Measurements from ENCODE around the gene IL12RB1. TPM values are rescaled to one million over a fixed set of nuclear protein-coding genes. Genes with fewer than 3 reads are reported as not detected.

The IL12RB1 gene
- total RNA-seq, 2 experiments from 2014 or later: 75.2 to 78.6 TPM

DNA sequence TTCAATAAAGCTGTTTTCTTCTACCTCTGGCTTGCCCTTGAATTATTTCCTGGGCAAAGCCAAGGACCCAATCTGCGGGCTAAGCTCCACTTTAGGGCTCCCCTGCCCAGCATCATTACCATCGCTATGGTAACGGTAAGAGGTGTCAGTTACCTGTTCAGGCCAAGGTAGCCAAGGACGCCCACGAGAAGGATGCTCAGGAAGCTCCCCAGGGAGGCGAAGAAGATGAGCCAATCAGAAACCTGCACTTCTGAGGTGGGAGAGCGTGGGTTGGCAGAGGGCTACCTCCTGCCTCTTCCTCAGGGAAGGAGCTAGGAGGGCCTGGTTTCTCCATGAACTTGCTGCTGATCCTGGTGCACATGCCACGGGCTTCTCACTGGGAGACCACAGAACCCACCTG lies 24.7 kb downstream of the IL12RB1 start:
- ChIA-PET CTCF (interaction anchor here (0.9 to 8.7 kb wide), 5 partner anchors 55 to 203 kb away, joined by 3 to 115 read pairs (median 3); partner anchors contain the start of genes ARRDC2 and RPL18A), POLR2A (interaction anchor here (0.8 to 1.2 kb wide), 2 partner anchors 17 to 53 kb away, joined by 3 read pairs; no protein-coding TSS in a partner anchor)
- H3K36me3 Mint-ChIP-seq (ENCODE audit: low read depth): peaks cover 37% of the 10 kb centered on the region
- H3K27ac Mint-ChIP-seq: no peak overlapping the region
- H3K4me3 Mint-ChIP-seq: no peak overlapping the region
- peaks cover 11% of the 10 kb centered on the region for H3K4me1 Mint-ChIP-seq (ENCODE audit: low read depth)
- ATAC-seq (no peak), DNase-seq (no peak)
- H3K27me3 Mint-ChIP-seq (ENCODE audit: low read depth): no peaks in the 10 kb centered on the region
- no peaks in the 10 kb centered on the region for H3K9me3 Mint-ChIP-seq (ENCODE audit: insufficient read depth)

DNA sequence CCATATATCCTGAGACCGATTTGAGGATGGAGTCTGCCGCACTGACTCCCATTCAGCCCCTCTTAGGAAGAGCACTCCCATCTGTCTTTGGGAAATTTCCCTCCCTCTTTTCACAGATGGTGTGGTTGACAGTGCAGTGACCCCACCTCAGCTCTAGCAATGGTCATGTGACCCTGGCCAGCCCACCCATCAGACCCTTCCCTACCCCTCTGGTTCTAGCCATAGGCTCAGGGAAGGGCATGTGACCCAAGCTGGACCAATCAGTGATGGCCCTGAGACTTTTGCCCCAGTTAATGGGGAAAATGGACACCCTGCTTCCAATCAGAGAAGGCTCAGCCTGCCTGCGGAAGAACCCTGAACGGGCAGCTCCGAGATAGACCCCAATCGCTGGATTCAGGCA lies 26.3 kb downstream of the IL12RB1 start:
- ChIA-PET POLR2A (no interaction called here), CTCF (interaction anchor here (1.0 to 8.7 kb wide), 4 partner anchors 15 to 115 kb away, joined by 3 to 115 read pairs (median 26); partner anchors contain the start of gene ARRDC2)
- Mint-ChIP-seq H3K4me3 (no peak overlapping the region), H3K27ac (no peak overlapping the region), H3K27me3 (ENCODE audit: low read depth) (no peaks in the 10 kb centered on the region), H3K9me3 (ENCODE audit: insufficient read depth) (no peaks in the 10 kb centered on the region), H3K4me1 (ENCODE audit: low read depth) (peaks cover 11% of the 10 kb centered on the region), H3K36me3 (ENCODE audit: low read depth) (peaks cover 34% of the 10 kb centered on the region)
- ATAC-seq (no peak), DNase-seq (no peak)

DNA sequence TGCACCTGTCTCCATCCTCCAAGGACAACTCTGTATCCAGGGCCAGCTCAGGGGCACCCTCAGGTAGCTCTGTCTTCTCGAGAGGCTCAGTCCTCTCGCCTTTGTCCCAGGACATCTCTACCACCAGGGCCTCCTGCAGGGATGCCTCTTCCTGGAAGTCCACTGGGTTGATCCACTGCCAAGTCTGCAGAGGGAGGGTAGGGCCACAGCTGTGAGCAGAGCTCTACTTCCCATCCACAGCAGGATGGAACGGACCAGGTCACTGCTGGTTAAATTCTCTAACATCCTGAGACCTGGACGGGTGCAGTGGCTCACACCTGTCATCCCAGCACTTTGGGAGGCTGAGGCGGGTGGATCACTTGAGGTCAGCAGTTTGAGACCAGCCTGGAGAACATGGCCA lies 26.8 kb downstream of the IL12RB1 start:
- H3K27ac Mint-ChIP-seq: no peak overlapping the region
- no peaks in the 10 kb centered on the region for H3K9me3 Mint-ChIP-seq (ENCODE audit: insufficient read depth)
- no peaks in the 10 kb centered on the region for H3K27me3 Mint-ChIP-seq (ENCODE audit: low read depth)
- H3K4me1 Mint-ChIP-seq (ENCODE audit: low read depth): peaks cover 11% of the 10 kb centered on the region
- DNase-seq (no peak), ATAC-seq (no peak)
- ChIA-PET CTCF (interaction anchor here (1.0 to 8.7 kb wide), 13 partner anchors 15 to 133 kb away, joined by 3 to 115 read pairs (median 6); partner anchors contain the start of genes ARRDC2, MPV17L2 and PIK3R2), POLR2A (no interaction called here)
- H3K4me3 Mint-ChIP-seq: no peak overlapping the region
- peaks cover 30% of the 10 kb centered on the region for H3K36me3 Mint-ChIP-seq (ENCODE audit: low read depth)

DNA sequence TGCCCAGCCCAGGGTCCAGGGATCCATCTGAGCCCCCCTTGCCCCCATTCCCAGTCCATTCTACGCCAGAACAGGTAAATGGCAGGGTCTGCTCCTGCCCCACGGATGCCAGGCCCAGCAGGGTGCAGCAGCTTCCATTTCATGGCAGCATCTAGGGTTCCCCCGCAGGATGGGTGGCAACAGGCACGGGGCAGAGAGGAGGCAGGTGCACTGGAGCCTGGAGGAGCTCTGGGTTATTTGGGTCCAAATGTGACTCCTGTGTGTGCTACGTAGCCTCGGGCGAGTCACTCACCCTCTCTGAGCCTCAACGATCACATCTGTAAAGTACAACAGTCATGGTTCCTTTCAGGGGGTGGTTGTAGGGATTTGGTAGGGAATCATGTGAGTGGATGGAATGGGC lies 27.4 kb downstream of the IL12RB1 start:
- no peak for DNase-seq
- ATAC-seq: no peak
- Mint-ChIP-seq H3K27me3 (ENCODE audit: low read depth) (no peaks in the 10 kb centered on the region), H3K36me3 (ENCODE audit: low read depth) (peaks cover 25% of the 10 kb centered on the region), H3K4me3 (no peak overlapping the region), H3K9me3 (ENCODE audit: insufficient read depth) (no peaks in the 10 kb centered on the region), H3K27ac (no peak overlapping the region), H3K4me1 (ENCODE audit: low read depth) (peaks cover 11% of the 10 kb centered on the region)
- CTCF ChIA-PET: interaction anchor here (0.6 to 8.7 kb wide), 17 partner anchors 14 to 134 kb away, joined by 3 to 115 read pairs (median 4); partner anchors contain the start of genes ARRDC2, MAST3, MPV17L2 and PIK3R2
- POLR2A ChIA-PET: no interaction called here

DNA sequence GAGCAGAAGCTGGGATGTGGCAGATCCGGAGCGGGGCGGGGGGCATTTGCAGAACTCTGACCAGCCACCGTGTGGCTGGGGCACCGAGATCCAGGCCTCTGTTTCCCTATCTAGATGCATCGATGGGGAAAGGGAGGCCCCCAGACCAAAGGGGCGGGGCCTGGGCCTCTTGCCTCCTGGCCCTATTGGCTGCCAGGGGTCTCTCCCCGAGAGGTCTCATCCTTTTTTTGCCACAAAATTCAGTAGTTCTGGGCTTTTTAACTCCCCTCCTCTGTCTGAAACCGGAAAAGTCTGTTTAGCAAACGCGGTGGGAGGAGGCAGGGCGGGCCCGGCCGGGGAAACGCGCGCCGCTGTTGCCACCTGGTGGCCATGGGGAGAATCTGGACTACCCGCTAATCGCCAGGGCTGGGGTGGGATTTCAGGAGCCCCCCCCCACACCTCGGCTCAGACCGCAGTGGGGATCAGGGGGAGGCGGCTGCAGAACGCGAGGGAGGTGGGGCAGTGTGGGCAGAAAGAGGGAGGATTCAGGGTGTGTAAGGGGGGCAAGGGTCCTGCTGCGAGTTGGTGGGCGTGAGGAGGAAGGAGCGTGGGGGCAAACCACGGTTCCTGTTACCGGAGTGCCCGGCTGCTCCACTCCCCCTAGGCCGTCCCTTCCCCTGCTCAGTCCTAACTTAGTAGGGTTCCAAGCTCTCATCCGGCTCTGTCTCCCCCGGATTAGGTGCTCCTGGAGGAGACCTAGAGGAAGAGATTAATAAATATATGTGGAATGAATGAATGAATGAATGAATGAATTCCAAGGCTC lies 28.3 kb downstream of the IL12RB1 start:
- DNase-seq: peak; percentile 86
- Mint-ChIP-seq H3K4me1 (ENCODE audit: low read depth) (peaks cover 16% of the 10 kb centered on the region), H3K27ac (peak overlapping the region; percentile 74), H3K36me3 (ENCODE audit: low read depth) (peaks cover 20% of the 10 kb centered on the region), H3K4me3 (peak overlapping the region; percentile 22), H3K27me3 (ENCODE audit: low read depth) (no peaks in the 10 kb centered on the region), H3K9me3 (ENCODE audit: insufficient read depth) (no peaks in the 10 kb centered on the region)
- ATAC-seq: peak; percentile 89
- CTCF ChIA-PET: interaction anchor here (0.6 to 8.7 kb wide), 20 partner anchors 13 to 135 kb away, joined by 3 to 115 read pairs (median 4); partner anchors contain the start of genes ARRDC2, IL12RB1, MAST3 and MPV17L2
- POLR2A ChIA-PET: interaction anchor here (2.9 kb wide), 1 partner anchor 51 kb away, joined by 12 read pairs; the partner anchor contains the start of gene ARRDC2

DNA sequence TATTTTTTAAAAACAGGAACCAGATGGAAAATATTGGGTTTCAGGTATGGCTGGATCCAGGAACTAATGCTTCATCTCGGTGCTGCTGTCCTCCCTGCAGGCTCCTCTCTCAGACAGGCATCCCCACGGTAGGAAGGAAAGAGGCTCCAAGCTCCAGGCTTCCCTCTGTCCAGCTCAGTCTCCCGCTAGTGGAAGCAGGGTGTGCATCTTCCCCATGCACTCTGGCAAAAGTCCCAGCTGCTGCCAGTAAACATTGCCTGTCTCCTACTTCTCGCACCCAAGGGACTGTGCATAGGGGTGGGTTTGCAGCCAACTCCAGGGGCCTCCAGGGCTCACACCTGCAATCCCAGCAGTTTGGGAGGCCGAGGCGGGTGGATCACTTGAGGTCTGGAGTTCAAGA lies 29.2 kb downstream of the IL12RB1 start:
- ChIA-PET CTCF (interaction anchor here (0.8 to 8.7 kb wide), 10 partner anchors 12 to 110 kb away, joined by 3 to 115 read pairs (median 4); partner anchors contain the start of genes ARRDC2 and IL12RB1), POLR2A (interaction anchor here (1.2 to 2.9 kb wide), 3 partner anchors 10 to 50 kb away, joined by 3 to 12 read pairs (median 3); partner anchors contain the start of gene ARRDC2)
- H3K4me3 Mint-ChIP-seq: no peak overlapping the region
- ATAC-seq: no peak
- H3K36me3 Mint-ChIP-seq (ENCODE audit: low read depth): peaks cover 17% of the 10 kb centered on the region
- H3K27me3 Mint-ChIP-seq (ENCODE audit: low read depth): peaks cover 2% of the 10 kb centered on the region
- H3K4me1 Mint-ChIP-seq (ENCODE audit: low read depth): peaks cover 20% of the 10 kb centered on the region
- DNase-seq: no peak
- H3K27ac Mint-ChIP-seq: peak overlapping the region; percentile 74
- no peaks in the 10 kb centered on the region for H3K9me3 Mint-ChIP-seq (ENCODE audit: insufficient read depth)

DNA sequence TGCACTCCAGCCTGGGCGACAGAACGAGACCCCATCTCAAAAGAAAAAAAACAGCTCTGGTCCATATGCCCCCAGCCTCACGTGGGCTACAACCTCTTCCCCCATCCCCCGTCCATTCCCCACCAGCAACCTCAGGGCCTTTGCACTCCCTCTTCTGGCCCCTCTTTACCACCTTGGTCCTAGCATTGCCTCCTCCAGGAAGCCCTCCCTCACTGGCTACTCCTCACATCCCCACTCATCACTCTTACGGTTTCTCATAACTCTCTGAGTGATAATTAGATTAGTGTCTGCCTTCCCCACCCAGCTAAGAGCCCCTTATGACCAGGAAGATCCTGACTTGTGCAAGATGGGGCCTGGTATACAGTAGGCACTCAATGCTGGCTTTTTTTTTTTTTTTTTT lies 30.8 kb downstream of the IL12RB1 start:
- DNase-seq: no peak
- Mint-ChIP-seq H3K4me1 (ENCODE audit: low read depth) (peaks cover 22% of the 10 kb centered on the region), H3K27me3 (ENCODE audit: low read depth) (peaks cover 2% of the 10 kb centered on the region), H3K4me3 (no peak overlapping the region), H3K36me3 (ENCODE audit: low read depth) (peaks cover 10% of the 10 kb centered on the region), H3K9me3 (ENCODE audit: insufficient read depth) (no peaks in the 10 kb centered on the region), H3K27ac (no peak overlapping the region)
- ATAC-seq: no peak
- ChIA-PET CTCF (interaction anchor here (5.0 to 8.7 kb wide), 3 partner anchors 11 to 49 kb away, joined by 29 to 115 read pairs (median 44); partner anchors contain the start of gene ARRDC2), POLR2A (interaction anchor here (0.8 to 2.9 kb wide), 3 partner anchors 40 to 49 kb away, joined by 3 to 12 read pairs (median 5); partner anchors contain the start of gene ARRDC2)

DNA sequence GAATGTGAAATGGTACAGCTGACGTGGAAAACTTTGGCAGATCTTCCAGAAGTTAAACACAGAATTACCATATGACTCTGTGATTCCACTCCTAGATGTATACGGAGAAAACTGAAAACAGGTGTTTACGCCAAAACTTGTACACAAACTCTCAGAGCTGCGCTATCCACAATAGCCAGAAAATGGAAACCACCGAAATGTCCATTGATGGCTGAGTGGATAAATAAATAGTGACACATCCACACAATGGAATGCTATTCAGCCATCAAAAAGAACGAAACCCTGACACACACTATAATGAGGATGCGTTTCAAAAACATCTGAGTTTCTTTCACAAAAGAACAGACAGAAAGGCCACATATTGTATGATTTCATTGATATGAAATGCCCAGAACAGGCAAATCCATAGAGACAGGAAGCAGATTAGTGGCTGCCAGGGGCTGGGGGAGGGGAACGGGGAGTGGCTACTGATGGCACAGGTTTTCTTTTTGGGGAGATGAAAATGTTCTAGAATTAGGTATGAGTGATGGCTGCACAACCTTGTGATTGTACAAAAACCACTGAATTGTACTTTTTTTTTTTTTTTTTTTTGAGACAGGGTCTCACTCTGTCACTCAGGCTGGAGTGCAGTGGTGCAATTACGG lies 33.0 kb downstream of the IL12RB1 start:
- Mint-ChIP-seq H3K4me3 (no peak overlapping the region), H3K27ac (no peak overlapping the region), H3K4me1 (ENCODE audit: low read depth) (peaks cover 31% of the 10 kb centered on the region), H3K27me3 (ENCODE audit: low read depth) (peaks cover 2% of the 10 kb centered on the region), H3K36me3 (ENCODE audit: low read depth) (no peaks in the 10 kb centered on the region), H3K9me3 (ENCODE audit: insufficient read depth) (no peaks in the 10 kb centered on the region)
- ChIA-PET CTCF (no interaction called here), POLR2A (no interaction called here)
- no peak for DNase-seq
- no peak for ATAC-seq

DNA sequence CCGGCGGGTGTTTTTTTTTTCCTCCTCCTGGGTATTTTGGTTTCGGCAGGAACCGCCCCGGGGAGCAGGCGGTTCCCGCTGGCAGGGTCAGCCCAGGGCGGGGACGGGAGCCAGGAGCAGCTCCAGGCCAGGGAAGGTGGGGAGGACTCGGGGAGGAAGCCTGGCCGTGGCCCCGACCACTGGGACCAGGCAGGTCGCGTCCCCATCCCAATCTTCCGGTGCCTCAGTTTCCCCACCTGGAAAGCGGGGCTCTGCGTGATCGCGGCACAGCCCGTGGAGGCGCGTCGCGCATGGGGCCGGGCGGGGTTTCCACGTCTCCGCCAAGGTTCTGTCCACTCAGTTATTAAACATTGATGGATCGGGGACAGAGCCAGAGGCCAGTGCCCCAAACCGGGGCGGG lies 34.8 kb downstream of the IL12RB1 start:
- H3K4me3 Mint-ChIP-seq: no peak overlapping the region
- H3K9me3 Mint-ChIP-seq (ENCODE audit: insufficient read depth): no peaks in the 10 kb centered on the region

DNA sequence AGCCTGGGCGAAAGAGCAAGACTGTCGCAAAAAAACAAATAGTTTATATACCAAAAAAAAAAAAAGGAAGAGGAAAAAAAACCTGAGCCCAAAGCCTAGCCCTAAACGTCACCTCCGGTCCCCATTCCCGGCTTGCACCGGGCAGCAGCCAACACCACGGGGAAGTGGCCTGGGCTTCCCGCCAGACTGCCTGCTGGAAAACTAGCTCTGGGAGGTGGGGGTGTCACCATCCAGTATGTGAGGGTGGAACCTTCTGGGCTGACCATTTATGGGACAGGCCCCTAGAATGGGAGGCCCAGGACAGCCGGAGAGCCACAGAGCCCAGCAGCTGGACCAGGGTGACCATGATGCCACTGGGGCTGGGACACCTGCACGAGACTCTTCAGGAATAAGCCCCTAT lies 37.3 kb downstream of the IL12RB1 start:
- ChIA-PET POLR2A (no interaction called here), CTCF (no interaction called here)
- no peak for ATAC-seq
- Mint-ChIP-seq H3K27ac (no peak overlapping the region), H3K4me3 (no peak overlapping the region), H3K4me1 (ENCODE audit: low read depth) (peaks cover 44% of the 10 kb centered on the region), H3K27me3 (ENCODE audit: low read depth) (peaks cover 2% of the 10 kb centered on the region), H3K9me3 (ENCODE audit: insufficient read depth) (no peaks in the 10 kb centered on the region), H3K36me3 (ENCODE audit: low read depth) (no peaks in the 10 kb centered on the region)
- DNase-seq: no peak

More for the DNA sequence above, 34.8 kb downstream of the IL12RB1 start:
- H3K27me3 Mint-ChIP-seq (ENCODE audit: low read depth): peaks cover 2% of the 10 kb centered on the region
- no peak for DNase-seq
- no peak overlapping the region for H3K27ac Mint-ChIP-seq
- H3K4me1 Mint-ChIP-seq (ENCODE audit: low read depth): peaks cover 24% of the 10 kb centered on the region
- ATAC-seq: no peak
- ChIA-PET POLR2A (no interaction called here), CTCF (interaction anchor here (0.9 to 1.0 kb wide), 2 partner anchors 17 to 192 kb away, joined by 3 read pairs; partner anchors contain the start of gene RPL18A)
- no peaks in the 10 kb centered on the region for H3K36me3 Mint-ChIP-seq (ENCODE audit: low read depth)

DNA sequence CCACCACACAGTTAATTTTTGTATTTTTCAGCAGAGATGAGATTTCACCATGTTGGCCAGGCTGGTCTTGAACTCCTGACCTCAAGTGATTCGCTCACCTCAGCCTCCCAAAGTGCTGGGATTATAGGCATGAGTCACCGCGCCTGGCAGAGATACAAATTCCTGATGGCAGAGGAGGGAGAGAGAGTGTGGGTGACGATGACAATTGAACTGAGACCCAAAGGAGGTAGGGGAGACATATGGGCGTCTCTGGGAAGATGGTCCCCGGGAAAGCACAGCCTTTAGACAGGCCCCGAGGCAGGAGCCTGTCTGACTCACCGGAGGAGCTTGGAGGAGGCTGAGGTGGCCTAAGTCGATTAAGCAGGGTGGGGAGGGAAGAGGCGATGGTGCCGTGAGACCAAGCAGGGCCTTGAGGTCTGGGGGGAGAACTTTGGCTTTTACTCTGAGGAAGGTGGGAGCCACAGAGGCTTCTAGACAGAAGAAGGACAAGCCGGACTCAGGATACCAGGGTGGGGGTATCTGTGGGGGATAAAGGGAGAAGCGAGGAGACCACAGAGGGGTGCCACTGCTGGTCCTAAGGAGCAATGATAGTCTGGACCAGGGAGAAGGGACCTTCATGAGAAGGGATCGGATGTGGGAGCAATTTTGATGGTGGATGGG lies 40.5 kb downstream of the IL12RB1 start:
- ATAC-seq (no peak), DNase-seq (no peak)
- Mint-ChIP-seq H3K4me3 (no peak overlapping the region), H3K4me1 (ENCODE audit: low read depth) (peaks cover 46% of the 10 kb centered on the region), H3K27me3 (ENCODE audit: low read depth) (peaks cover 6% of the 10 kb centered on the region), H3K36me3 (ENCODE audit: low read depth) (peaks cover 3% of the 10 kb centered on the region), H3K9me3 (ENCODE audit: insufficient read depth) (no peaks in the 10 kb centered on the region), H3K27ac (no peak overlapping the region)
- POLR2A ChIA-PET: interaction anchor here (0.7 kb wide), 1 partner anchor 38 kb away, joined by 3 read pairs; the partner anchor contains the start of gene ARRDC2
- CTCF ChIA-PET: interaction anchor here (1.0 to 4.3 kb wide), 5 partner anchors 12 to 45 kb away, joined by 3 to 44 read pairs (median 21); partner anchors contain the start of gene ARRDC2

Measured in activated CD8-positive, alpha-beta T cell treated with anti-CD3 and anti-CD28 coated beads, Interleukin-2, amount 10 ng/mL, durations not matched to agents 7 days and 5 days (primary cell).